Neural progenitor cell (in vitro differentiated cells): ENCODE measurements around the gene DXO. TPM values are rescaled to one million over a fixed set of nuclear protein-coding genes. Genes with fewer than 3 reads are reported as not detected.
"Not testable (repeated sequence)": the region's sequence is repeated elsewhere in the genome, so short reads cannot be mapped to it uniquely, and the experiment has no call there.

Experiments used
- DNase-seq: peaks from one replicate; pipeline ENCODE4 v3.0.0-alpha.2; 2016; ENCODE audit warnings: low spot score
- H2AFZ ChIP-seq: fragments of 200-600 bp; sonication (generic); replicated peaks from 2 replicates; pipeline ENCODE4 v1.6.1; 2016; ENCODE audit warnings: antibody characterized with exemption
- H3F3A ChIP-seq: fragments of 200-600 bp; sonication (generic); 2 replicates; pipeline ENCODE4 v1.6.1; 2016; ENCODE audit warnings: antibody characterized with exemption, low read depth
- H3K27ac ChIP-seq: fragments of 200-600 bp; sonication (generic); 2 replicates; pipeline ENCODE4 v1.5.1; 2016; ENCODE audit warnings: mild to moderate bottlenecking
- H3K27me3 ChIP-seq: fragments of 200-600 bp; sonication (generic); 2 replicates; pipeline ENCODE4 v1.6.1; 2016; ENCODE audit warnings: mild to moderate bottlenecking, moderate library complexity
- H3K36me3 ChIP-seq: fragments of 200-600 bp; sonication (generic); 2 replicates; pipeline ENCODE4 v1.5.1; 2016
- H3K4me1 ChIP-seq: fragments of 200-600 bp; sonication (generic); 2 replicates; pipeline ENCODE4 v1.6.1; 2016; ENCODE audit warnings: mixed run types
- H3K4me2 ChIP-seq: fragments of 200-600 bp; sonication (generic); 2 replicates; pipeline ENCODE4 v1.6.1; 2016
- H3K4me3 ChIP-seq: fragments of 200-600 bp; sonication (generic); 2 replicates; pipeline ENCODE4 v1.5.1; 2016
- H3K79me2 ChIP-seq: fragments of 200-600 bp; sonication (generic); 2 replicates; pipeline ENCODE4 v1.6.1; 2016; ENCODE audit warnings: low read depth
- H3K9ac ChIP-seq: fragments of 200-600 bp; sonication (generic); 2 replicates; pipeline ENCODE4 v1.6.1; 2016
- H3K9me3 ChIP-seq: fragments of 200-600 bp; sonication (generic); 2 replicates; pipeline ENCODE4 v1.5.1; 2016; ENCODE audit warnings: low read depth
- H4K20me1 ChIP-seq: fragments of 200-600 bp; sonication (generic); 2 replicates; pipeline ENCODE4 v1.6.1; 2016; ENCODE audit warnings: low read depth
- H3K27ac Mint-ChIP-seq: 3 replicates; pipeline ENCODE4 v1.8.0; 2021; ENCODE audit warnings: mixed read lengths
- H3K27me3 Mint-ChIP-seq: 2 replicates; pipeline ENCODE4 v1.8.0; 2022; ENCODE audit warnings: low read depth, mild to moderate bottlenecking, inconsistent platforms, moderate library complexity, mixed read lengths; ENCODE audit not compliant: insufficient read depth
- H3K36me3 Mint-ChIP-seq: 3 replicates; pipeline ENCODE4 v1.8.0; 2021; ENCODE audit warnings: mixed read lengths
- H3K4me1 Mint-ChIP-seq: 3 replicates; pipeline ENCODE4 v1.8.0; 2021; ENCODE audit warnings: mixed read lengths
- H3K4me3 Mint-ChIP-seq: 3 replicates; pipeline ENCODE4 v1.8.0; 2021; ENCODE audit warnings: mild to moderate bottlenecking, moderate library complexity, mixed read lengths
- H3K9me3 Mint-ChIP-seq: 3 replicates; pipeline ENCODE4 v1.8.0; 2020; ENCODE audit warnings: mixed read lengths
- CTCF ChIP-seq: fragments of 200-600 bp; sonication (generic); IDR thresholded peaks from 2 replicates; pipeline ENCODE4 v1.5.1; 2017; ENCODE audit warnings: antibody characterized with exemption, mild to moderate bottlenecking
- EZH2 ChIP-seq: fragments of 200-600 bp; sonication (generic); IDR thresholded peaks from 2 replicates; pipeline ENCODE4 v1.6.1; 2017; ENCODE audit warnings: antibody characterized with exemption, mild to moderate bottlenecking, moderate library complexity
- EZH2phosphoT487 ChIP-seq: fragments of 200-600 bp; sonication (generic); IDR thresholded peaks from 2 replicates; pipeline ENCODE4 v1.6.1; 2017; ENCODE audit warnings: antibody characterized with exemption
- total RNA-seq: library from RNA; depleted of rRNA; stranded (reverse); fragments of >200 nt; gene quantifications from 2 replicates; pipeline ENCODE4 v1.2.3, GENCODE V29; 2015; ENCODE audit warnings: low replicate concordance

DXO gene
- total RNA-seq: 10.2 and 23.0 TPM in 2 replicates

GRCh38 chr6:31971993-31972708 lies at the start of gene DXO:
DXO (minus strand) TSS chr6:31972138; CDS start chr6:31971675, 463 bp downstream.
- peak within 1 kb of the TSS; percentile 96 for H3K27ac ChIP-seq
- Mint-ChIP-seq H3K4me1 (peaks cover 23% of the 10 kb centered on the region), H3K36me3 (peaks cover 35% of the 10 kb centered on the region), H3K9me3 (peaks cover 7% of the 10 kb centered on the region), H3K4me3 (peak within 1 kb of the TSS; percentile 88), H3K27me3 (peaks cover 10% of the 10 kb centered on the region), H3K27ac (peak within 1 kb of the TSS; percentile 98)
- peaks cover 31% of the 10 kb centered on the region for H3K79me2 ChIP-seq
- H3F3A ChIP-seq: peaks cover 24% of the 10 kb centered on the region
- no peaks in the 10 kb centered on the region for H4K20me1 ChIP-seq
- peak within 1 kb of the TSS; percentile 57 for H3K9ac ChIP-seq
- peaks cover 7% of the 10 kb centered on the region for H3K4me1 ChIP-seq
- H3K27me3 ChIP-seq: no peaks in the 10 kb centered on the region
- TF ChIP-seq EZH2phosphoT487 (no peak), CTCF (no peak), EZH2 (no peak)
- H3K36me3 ChIP-seq: no peaks in the 10 kb centered on the region
- H3K9me3 ChIP-seq: no peaks in the 10 kb centered on the region
- peak within 1 kb of the TSS; percentile 82 for H3K4me2 ChIP-seq
- H2AFZ ChIP-seq: peak within 1 kb of the TSS; percentile 96
- peak within 1 kb of the TSS; percentile 68 for H3K4me3 ChIP-seq
- DNase-seq: peak; percentile 98

- H3K27ac Mint-ChIP-seq, H3K36me3 ChIP-seq, H4K20me1 ChIP-seq, H3K79me2 ChIP-seq, H3F3A ChIP-seq, H3K4me1 Mint-ChIP-seq, H3K9ac ChIP-seq, H3K9me3 Mint-ChIP-seq, H3K4me3 ChIP-seq, H3K27me3 ChIP-seq, H3K27ac ChIP-seq, H3K9me3 ChIP-seq, H3K4me1 ChIP-seq, H2AFZ ChIP-seq, H3K27me3 Mint-ChIP-seq, H3K4me3 Mint-ChIP-seq, DNase-seq, H3K36me3 Mint-ChIP-seq, H3K4me2 ChIP-seq: not testable (repeated sequence)
These were observed 42.6 kb upstream of the DXO start, which contains the start of gene C4B for GRCh38 chr6:32014547-32014946. C4B (plus strand) TSS chr6:32014795; CDS start chr6:32014846, 51 bp downstream.

- not testable (repeated sequence) for H3K9me3 Mint-ChIP-seq, H3K36me3 Mint-ChIP-seq, H3K27me3 Mint-ChIP-seq, H3K4me1 Mint-ChIP-seq, H3K27ac Mint-ChIP-seq, H2AFZ ChIP-seq, H3F3A ChIP-seq, H3K4me3 Mint-ChIP-seq, H3K27me3 ChIP-seq, H4K20me1 ChIP-seq, H3K9ac ChIP-seq, H3K9me3 ChIP-seq, H3K79me2 ChIP-seq, H3K36me3 ChIP-seq, H3K4me2 ChIP-seq, H3K4me1 ChIP-seq, H3K4me3 ChIP-seq, DNase-seq, H3K27ac ChIP-seq
These were observed 41.8 kb upstream of the DXO start for GRCh38 chr6:32013738-32014137.

GRCh38 chr6:32012941-32013617 lies 41.1 kb upstream of the DXO start:
- not testable (repeated sequence) for H3F3A ChIP-seq, H3K9me3 ChIP-seq, H3K36me3 Mint-ChIP-seq, H3K4me2 ChIP-seq, H3K27ac ChIP-seq, H3K36me3 ChIP-seq, H3K27me3 ChIP-seq, H3K79me2 ChIP-seq, H4K20me1 ChIP-seq, H3K4me1 Mint-ChIP-seq, H3K27me3 Mint-ChIP-seq, H3K9ac ChIP-seq, H3K9me3 Mint-ChIP-seq, H2AFZ ChIP-seq, H3K4me3 ChIP-seq, H3K27ac Mint-ChIP-seq, H3K4me1 ChIP-seq, H3K4me3 Mint-ChIP-seq
- DNase-seq: peak; percentile 0

- not testable (repeated sequence) for H3K27me3 ChIP-seq, H3K27me3 Mint-ChIP-seq, H3K4me1 Mint-ChIP-seq, H3K36me3 ChIP-seq, H3K4me2 ChIP-seq, H3K27ac ChIP-seq, H3K4me1 ChIP-seq, H3K36me3 Mint-ChIP-seq, H3K79me2 ChIP-seq, H3F3A ChIP-seq, H3K4me3 ChIP-seq, H3K9me3 ChIP-seq, DNase-seq, H3K27ac Mint-ChIP-seq, H4K20me1 ChIP-seq, H3K9ac ChIP-seq, H3K4me3 Mint-ChIP-seq, H3K9me3 Mint-ChIP-seq, H2AFZ ChIP-seq
These were observed 39.1 kb upstream of the DXO start for GRCh38 chr6:32010856-32011530.

- not testable (repeated sequence) for H3K27me3 Mint-ChIP-seq, H3K9me3 Mint-ChIP-seq, H3F3A ChIP-seq, H3K4me1 Mint-ChIP-seq, H3K27ac Mint-ChIP-seq, H3K9ac ChIP-seq, H3K4me3 ChIP-seq, H2AFZ ChIP-seq, H3K36me3 ChIP-seq, H3K4me2 ChIP-seq, H3K27me3 ChIP-seq, H3K4me3 Mint-ChIP-seq, DNase-seq, H4K20me1 ChIP-seq, H3K36me3 Mint-ChIP-seq, H3K4me1 ChIP-seq, H3K9me3 ChIP-seq, H3K79me2 ChIP-seq, H3K27ac ChIP-seq
These were observed 37.6 kb upstream of the DXO start for GRCh38 chr6:32009537-32009936.

GRCh38 chr6:32008616-32009015 lies 36.7 kb upstream of the DXO start:
- H3K4me3 ChIP-seq, H3K4me1 ChIP-seq, H3K4me1 Mint-ChIP-seq, H3K9ac ChIP-seq, H3K4me2 ChIP-seq, H3K36me3 Mint-ChIP-seq, H3K27ac ChIP-seq, H3K9me3 Mint-ChIP-seq, H3K9me3 ChIP-seq, H2AFZ ChIP-seq, H3K4me3 Mint-ChIP-seq, H3K79me2 ChIP-seq, H3K27me3 ChIP-seq, H3K36me3 ChIP-seq, H3K27ac Mint-ChIP-seq, H3F3A ChIP-seq, H4K20me1 ChIP-seq, H3K27me3 Mint-ChIP-seq: not testable (repeated sequence)
- DNase-seq: peak; percentile 2
